Measurements from ENCODE around the gene MTHFSD. TPM values are rescaled to one million over a fixed set of nuclear protein-coding genes. Genes with fewer than 3 reads are reported as not detected.

The MTHFSD gene
- total and polyA plus RNA-seq, 10 of the 15 experiments (the other 5 are each of a cell fraction or from before 2014, with no cell fraction given): 2.2 to 24.5 (median 18.1) TPM

DNA sequence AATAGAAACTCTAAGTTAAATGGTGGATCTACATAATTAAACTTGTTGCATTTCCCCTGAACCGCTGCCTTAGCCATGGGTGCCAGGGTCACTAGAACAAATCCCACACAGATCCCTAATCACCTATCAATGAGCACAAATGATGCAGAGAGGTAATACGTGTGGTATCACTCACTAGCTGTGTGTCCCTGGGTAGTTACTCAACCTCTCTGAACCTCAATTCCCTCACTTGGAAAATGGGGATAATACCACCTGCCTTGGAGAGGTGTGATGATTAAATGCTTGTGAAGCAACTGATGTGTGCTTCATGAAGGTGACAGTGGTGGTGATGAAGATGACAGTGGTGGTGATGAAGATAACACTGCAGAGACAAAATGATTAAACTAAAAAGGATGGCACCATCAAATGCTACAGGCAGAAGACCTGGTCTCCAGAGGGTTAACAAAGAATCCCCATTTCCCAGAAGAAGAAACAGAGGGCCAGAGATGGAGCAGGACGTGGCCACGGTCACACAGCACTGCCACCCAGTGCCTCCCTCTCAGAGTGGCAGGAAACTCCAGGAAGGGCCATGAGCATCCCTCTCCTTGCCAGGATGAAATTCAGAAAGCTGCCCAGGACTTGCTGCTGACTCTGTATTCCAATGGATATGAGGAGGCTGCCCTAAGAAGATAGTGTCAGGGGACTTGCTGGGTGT, 62.6 kb downstream of the MTHFSD start:
- SMC1A ChIA-PET (ENCODE audit: uncharacterized antibody, unreplicated experiment): no interaction called here
- CTCF ChIA-PET: interaction anchor here (0.6 kb wide), 1 partner anchor 787 kb away, joined by 3 read pairs; no protein-coding TSS in a partner anchor

More for the DNA sequence above, 62.6 kb downstream of the MTHFSD start:
- H3K36me3 ChIP-seq (ENCODE audit: control insufficient read depth in 2 of 2, insufficient read depth in 2 of 2, low read length in 1 of 2): no peaks in the 10 kb centered on the region
- H3K4me1 ChIP-seq (ENCODE audit: control insufficient read depth, insufficient read depth, low read length): no peaks in the 10 kb centered on the region
- RAD21 ChIA-PET (ENCODE audit: unreplicated experiment): no interaction called here
- H3K4me2 ChIP-seq (ENCODE audit: control insufficient read depth, insufficient read depth): no peak overlapping the region
- DNase-seq (ENCODE audit: low read depth, low spot score) (no peak), FAIRE-seq (no peak), ATAC-seq (no peak)
- intact Hi-C loops (cut with micrococcal nuclease; ENCODE audit: unreplicated experiment): no loop called here
- TF ChIP-seq CBX3 (IDR thresholded peaks at IDR 0.05; ENCODE audit: borderline replicate concordance, low read depth): no peak
- TF ChIP-seq CREB1 (IDR thresholded peaks at IDR 0.05; ENCODE audit: low read depth): no peak
- TF ChIP-seq NFYA (IDR thresholded peaks at IDR 0.05; ENCODE audit: borderline replicate concordance, low read depth, low read length): no peak
- no peak for TF ChIP-seq ATF7 (IDR thresholded peaks at IDR 0.05; ENCODE audit: low read depth)
- TF ChIP-seq ZSCAN29 (IDR thresholded peaks at IDR 0.05): no peak
- TF ChIP-seq SMAD1 (IDR thresholded peaks at IDR 0.05; ENCODE audit: low read depth, partially characterized antibody): no peak
- TF ChIP-seq KDM1A (IDR thresholded peaks at IDR 0.05; ENCODE audit: borderline replicate concordance): no peak
- no peak for TF ChIP-seq ASH2L (IDR thresholded peaks at IDR 0.05; ENCODE audit: borderline replicate concordance, low read depth)
- TF ChIP-seq ZNF384 (IDR thresholded peaks at IDR 0.05; ENCODE audit: borderline replicate concordance, low read depth, low read length): no peak
- TF ChIP-seq WRNIP1 (IDR thresholded peaks at IDR 0.05; ENCODE audit: borderline replicate concordance, low read depth, low read length): no peak
- TF ChIP-seq STAT1 (conservative IDR thresholded peaks at IDR 0.05): no peak
- TF ChIP-seq PAX8 (IDR thresholded peaks at IDR 0.05): no peak
- TF ChIP-seq ZNF274 (IDR thresholded peaks at IDR 0.05; ENCODE audit: insufficient read depth, insufficient read length): no peak
- TF ChIP-seq FOXK2 (IDR thresholded peaks at IDR 0.05): no peak
- TF ChIP-seq USF2 (IDR thresholded peaks at IDR 0.05; ENCODE audit: borderline replicate concordance, low read depth, low read length): no peak
- no peak for TF ChIP-seq POLR2AphosphoS5 (IDR thresholded peaks at IDR 0.05; ENCODE audit: low read length)
- TF ChIP-seq STAT3 (IDR thresholded peaks at IDR 0.05; ENCODE audit: low read depth, low read length): no peak
- TF ChIP-seq TCF7 (IDR thresholded peaks at IDR 0.05; ENCODE audit: borderline replicate concordance): no peak
- TF ChIP-seq SUZ12 (IDR thresholded peaks at IDR 0.05; ENCODE audit: unreplicated experiment): no peak
- H3K27ac ChIP-seq (ENCODE audit: control insufficient read depth, insufficient read depth): no peak overlapping the region
- H3K4me3 ChIP-seq: no peak overlapping the region
- no TSS peak for BruUV-seq (replicated peaks)
- no peak overlapping the region for H2AFZ ChIP-seq (ENCODE audit: control insufficient read depth, low read depth, low read length)
- no peaks in the 10 kb centered on the region for H3K79me2 ChIP-seq (ENCODE audit: control insufficient read depth, insufficient read depth, low read length)
- peaks cover 8 to 12% of the 10 kb centered on the region in 2 experiments for H3K27me3 ChIP-seq (replicated peaks in 1 of 2; ENCODE audit: control insufficient read depth in 2 of 2, insufficient read depth in 2 of 2, low read length in 1 of 2)
- 8% methylated on average over 4 of the region's 4 CpGs for WGBS (ENCODE audit: insufficient coverage, insufficient replicate concordance, low lambda C conversion rate, missing lambda C conversion rate)
- no peaks in the 10 kb centered on the region for H3K9me3 ChIP-seq (replicated peaks; ENCODE audit: control insufficient read depth, insufficient read depth, low read length)
- H4K20me1 ChIP-seq (ENCODE audit: control insufficient read depth, insufficient read depth): no peaks in the 10 kb centered on the region
- in situ Hi-C loops (cut with MboI): no loop called here
- POLR2A ChIA-PET: no interaction called here
- no peak overlapping the region for H3K9ac ChIP-seq (ENCODE audit: control insufficient read depth, insufficient read depth, low read length)

Data from GM12878 (cell line).